Measurements from ENCODE around the gene HDAC4. TPM values are rescaled to one million over a fixed set of nuclear protein-coding genes. Genes with fewer than 3 reads are reported as not detected.

The HDAC4 gene
- total RNA-seq, 6 experiments from 2014 or later = 7.4 to 13.0 (median 9.5) TPM

GRCh38 chr2:239057533-239057932 is 343.3 kb downstream of the HDAC4 start:
- H3K9me3 Mint-ChIP-seq = no peaks in the 10 kb centered on the region

GRCh38 chr2:239056611-239057010 is 344.2 kb downstream of the HDAC4 start:
- Mint-ChIP-seq H3K27me3 (ENCODE audit: insufficient read depth) (no peaks in the 10 kb centered on the region), H3K36me3 (ENCODE audit: low read depth) (peaks cover 5% of the 10 kb centered on the region; the same call in 1 of the 2 replicates), H3K4me3 (no peak overlapping the region), H3K27ac (no peak overlapping the region), H3K4me1 (ENCODE audit: low read depth) (no peaks in the 10 kb centered on the region), H3K9me3 (no peaks in the 10 kb centered on the region)
- TF ChIP-seq CTCF (IDR thresholded peaks at IDR 0.05) = no peak
- no peak for DNase-seq

More at GRCh38 chr2:239057533-239057932, 343.3 kb downstream of the HDAC4 start:
- no peak overlapping the region for H3K4me3 Mint-ChIP-seq
- no peaks in the 10 kb centered on the region for H3K27me3 Mint-ChIP-seq (ENCODE audit: insufficient read depth)
- peaks cover 5% of the 10 kb centered on the region; the same call in 1 of the 2 replicates for H3K36me3 Mint-ChIP-seq (ENCODE audit: low read depth)
- H3K27ac Mint-ChIP-seq = no peak overlapping the region
- no peak for TF ChIP-seq CTCF (IDR thresholded peaks at IDR 0.05)
- no peaks in the 10 kb centered on the region for H3K4me1 Mint-ChIP-seq (ENCODE audit: low read depth)
- DNase-seq = no peak

GRCh38 chr2:239055756-239056493 is 344.9 kb downstream of the HDAC4 start:
- peaks cover 5% of the 10 kb centered on the region; the same call in 1 of the 2 replicates for H3K36me3 Mint-ChIP-seq (ENCODE audit: low read depth)
- no peaks in the 10 kb centered on the region for H3K4me1 Mint-ChIP-seq (ENCODE audit: low read depth)
- DNase-seq = no peak
- no peaks in the 10 kb centered on the region for H3K9me3 Mint-ChIP-seq
- H3K4me3 Mint-ChIP-seq = no peak overlapping the region
- no peak for TF ChIP-seq CTCF (IDR thresholded peaks at IDR 0.05)
- no peak overlapping the region for H3K27ac Mint-ChIP-seq
- H3K27me3 Mint-ChIP-seq (ENCODE audit: insufficient read depth) = no peaks in the 10 kb centered on the region

GRCh38 chr2:239054921-239055320 is 345.9 kb downstream of the HDAC4 start:
- no peaks in the 10 kb centered on the region for H3K27me3 Mint-ChIP-seq (ENCODE audit: insufficient read depth)
- no peak overlapping the region for H3K4me3 Mint-ChIP-seq
- no peaks in the 10 kb centered on the region for H3K9me3 Mint-ChIP-seq
- H3K27ac Mint-ChIP-seq = no peak overlapping the region
- no peaks in the 10 kb centered on the region for H3K4me1 Mint-ChIP-seq (ENCODE audit: low read depth)
- no peak for DNase-seq
- TF ChIP-seq CTCF (IDR thresholded peaks at IDR 0.05) = no peak
- peaks cover 5% of the 10 kb centered on the region; the same call in 1 of the 2 replicates for H3K36me3 Mint-ChIP-seq (ENCODE audit: low read depth)

- H3K27ac Mint-ChIP-seq = no peak overlapping the region
- H3K36me3 Mint-ChIP-seq (ENCODE audit: low read depth) = peaks cover 5% of the 10 kb centered on the region; the same call in 1 of the 2 replicates
- H3K27me3 Mint-ChIP-seq (ENCODE audit: insufficient read depth) = no peaks in the 10 kb centered on the region
- TF ChIP-seq CTCF (IDR thresholded peaks at IDR 0.05) = no peak
- H3K4me1 Mint-ChIP-seq (ENCODE audit: low read depth) = peaks cover 5% of the 10 kb centered on the region; the same call in 1 of the 2 replicates
- no peak overlapping the region for H3K4me3 Mint-ChIP-seq
- DNase-seq = no peak
- H3K9me3 Mint-ChIP-seq = no peaks in the 10 kb centered on the region
These were observed 346.9 kb downstream of the HDAC4 start for GRCh38 chr2:239053801-239054503.
